Measurements from ENCODE around the gene SPOCK2. TPM values are rescaled to one million over a fixed set of nuclear protein-coding genes. Genes with fewer than 3 reads are reported as not detected.

The SPOCK2 gene
- total and polyA plus RNA-seq, 2 of the 13 experiments (the other 11 are each of a cell fraction or from before 2014, with no cell fraction given): 8.6 to 30.6 TPM

GRCh38 chr10:72124989-72125388 is 36.6 kb upstream of the SPOCK2 start (continued):
- no peak for TF ChIP-seq ZHX1 (CRISPR knock-in tag; IDR thresholded peaks at IDR 0.05; ENCODE audit: low read depth)
- TF ChIP-seq CEBPG (CRISPR knock-in tag; IDR thresholded peaks at IDR 0.05): no peak

- CTCF ChIA-PET (ENCODE audit: low intra/inter-chr PET ratio, low total read pairs): no interaction called here
- ATAC-seq: no peak
- intact Hi-C loops (cut with micrococcal nuclease; ENCODE audit: unreplicated experiment): loop anchor here (10.0 kb wide), 1 partner anchor 100 kb away; no protein-coding TSS in a partner anchor
These were observed 36.0 kb upstream of the SPOCK2 start for GRCh38 chr10:72124381-72124780.

More at GRCh38 chr10:72124381-72124780, 36.0 kb upstream of the SPOCK2 start:
- Histone ChIP-seq H3K4me1 (ENCODE audit: insufficient read depth, low read length) (no peaks in the 10 kb centered on the region), H3K4me2 (ENCODE audit: low read depth, low read length) (no peak overlapping the region), H3K79me2 (ENCODE audit: insufficient read depth, low read length) (no peaks in the 10 kb centered on the region), H3K9ac (ENCODE audit: insufficient read depth, low read depth, low read length) (no peak overlapping the region), H4K20me1 (ENCODE audit: insufficient read depth, low read length) (no peaks in the 10 kb centered on the region), H3K27me3 (ENCODE audit: control insufficient read depth in 1 of 2, insufficient read depth in 2 of 2, low read length in 2 of 2) (no peaks in the 10 kb centered on the region), H3K36me3 (replicated peaks in 1 of 2; ENCODE audit: control insufficient read depth in 1 of 2, insufficient read depth in 2 of 2, low read length in 2 of 2) (peaks cover 0 to 5% of the 10 kb centered on the region in 2 experiments; a peak in 3 of 5 replicates), H2AFZ (ENCODE audit: low read length) (no peak overlapping the region), H3K27ac (ENCODE audit: extremely low read length, insufficient read depth, low read length) (no peak overlapping the region), H3K4me3 (replicated peaks in 1 of 3; ENCODE audit: insufficient read depth in 1 of 3, low read depth in 2 of 3, low read length in 3 of 3) (no peak overlapping the region), H3K9me3 (ENCODE audit: low read length) (no peaks in the 10 kb centered on the region)
- no peak for DNase-seq (ENCODE audit: low spot score)
- no peak for FAIRE-seq
- TF ChIP-seq THAP7 (CRISPR knock-in tag; IDR thresholded peaks at IDR 0.05) (no peak), RFXAP (CRISPR knock-in tag; IDR thresholded peaks at IDR 0.05; ENCODE audit: borderline replicate concordance) (no peak), ZNF597 (CRISPR knock-in tag; IDR thresholded peaks at IDR 0.05) (no peak)
- in situ Hi-C loops (cut with HindIII; ENCODE audit: extremely low pct_ligation_motif_present, low pct_unique_long_range_greater_than_20kb): no loop called here
- POLR2A ChIA-PET: interaction anchor here (0.7 to 1.3 kb wide), 2 partner anchors 204 to 207 kb away, joined by 3 to 4 read pairs; no protein-coding TSS in a partner anchor
- BruUV-seq (replicated peaks): TSS peak; percentile 10

Measured in HepG2 (cell line).